ENCODE measurements around the gene TARDBP. TPM values are rescaled to one million over a fixed set of nuclear protein-coding genes. Genes with fewer than 3 reads are reported as not detected.
A peak's percentile ranks its signal among the peaks of the same experiment; 100 is the strongest.
"Not testable (repeated sequence)": the region's sequence is repeated elsewhere in the genome, so short reads cannot be mapped to it uniquely, and the experiment has no call there.

TARDBP gene
- total and polyA plus RNA-seq, 2 experiments from 2014 or later: 204 to 313 TPM

- H3K36me3 ChIP-seq (ENCODE audit: insufficient read depth); H3K9me2 ChIP-seq (ENCODE audit: insufficient read depth); H3K4me3 ChIP-seq; H4K20me1 ChIP-seq (replicated peaks; ENCODE audit: insufficient read depth); H3K9me3 Mint-ChIP-seq; ATAC-seq; H2AFZ ChIP-seq; H3K4me2 ChIP-seq; DNase-seq (ENCODE audit: low spot score); H3K27ac Mint-ChIP-seq; H3K27me3 ChIP-seq (ENCODE audit: insufficient read depth); H3K4me3 Mint-ChIP-seq; H3K27ac ChIP-seq (ENCODE audit: low read depth); H3K4me1 ChIP-seq (ENCODE audit: insufficient read depth); H3K79me2 ChIP-seq (replicated peaks; ENCODE audit: insufficient read depth): not testable (repeated sequence)
- Mint-ChIP-seq H3K36me3 (ENCODE audit: low read depth) (peaks cover 14% of the 10 kb centered on the region), H3K27me3 (ENCODE audit: insufficient read depth, low read depth, poor library complexity) (peaks cover 20% of the 10 kb centered on the region), H3K4me1 (peaks cover 19% of the 10 kb centered on the region)
- peaks cover 16% of the 10 kb centered on the region for H3F3A ChIP-seq (replicated peaks; ENCODE audit: low read depth)
These were observed 38.7 kb downstream of the TARDBP start for GRCh38 chr1:11051121-11051520.

GRCh38 chr1:11051781-11052511, 39.5 kb downstream of the TARDBP start:
- Histone ChIP-seq H3K36me3 (ENCODE audit: insufficient read depth) (no peaks in the 10 kb centered on the region; the same call in 1 of the 2 replicates), H3K27me3 (ENCODE audit: insufficient read depth) (no peaks in the 10 kb centered on the region), H4K20me1 (replicated peaks; ENCODE audit: insufficient read depth) (peaks cover 3% of the 10 kb centered on the region; the same call in 1 of the 2 replicates), H3K4me1 (ENCODE audit: insufficient read depth) (peaks cover 7% of the 10 kb centered on the region), H3F3A (replicated peaks; ENCODE audit: low read depth) (peaks cover 21% of the 10 kb centered on the region), H3K4me2 (peak overlapping the region; percentile 67), H3K79me2 (replicated peaks; ENCODE audit: insufficient read depth) (no peaks in the 10 kb centered on the region), H2AFZ (no peak overlapping the region), H3K4me3 (no peak overlapping the region), H3K9me2 (ENCODE audit: insufficient read depth) (no peaks in the 10 kb centered on the region), H3K27ac (ENCODE audit: low read depth) (no peak overlapping the region)
- no peak; the same call in 1 of the 3 replicates for ATAC-seq
- no peak for DNase-seq (ENCODE audit: low spot score)
- Mint-ChIP-seq H3K27ac (no peak overlapping the region), H3K9me3 (no peaks in the 10 kb centered on the region), H3K27me3 (ENCODE audit: insufficient read depth, low read depth, poor library complexity) (peaks cover 20% of the 10 kb centered on the region), H3K4me1 (peaks cover 19% of the 10 kb centered on the region), H3K36me3 (ENCODE audit: low read depth) (peaks cover 22% of the 10 kb centered on the region), H3K4me3 (no peak overlapping the region)
- no peak for TF ChIP-seq JUNB (IDR thresholded peaks at IDR 0.05; ENCODE audit: unreplicated experiment)
- TF ChIP-seq CREB1 (CRISPR knock-in tag; IDR thresholded peaks at IDR 0.05; ENCODE audit: low read depth): no peak
- TF ChIP-seq ZNF331 (CRISPR knock-in tag; IDR thresholded peaks at IDR 0.05; ENCODE audit: low read depth): no peak
- TF ChIP-seq ZNF114 (CRISPR knock-in tag; IDR thresholded peaks at IDR 0.05): no peak
- no peak for TF ChIP-seq EZH2phosphoT487 (IDR thresholded peaks at IDR 0.05; ENCODE audit: unreplicated experiment)
- no peak for TF ChIP-seq NANOG (IDR thresholded peaks at IDR 0.05; ENCODE audit: borderline replicate concordance)
- no peak for TF ChIP-seq EZH2 (IDR thresholded peaks at IDR 0.05; ENCODE audit: low read depth, unreplicated experiment)
- no peak for TF ChIP-seq CTCF (conservative IDR thresholded peaks at IDR 0.05; ENCODE audit: low read depth in 2 of 2)
- TF ChIP-seq REST (IDR thresholded peaks at IDR 0.05; ENCODE audit: unreplicated experiment): no peak
- no peak for TF ChIP-seq POLR2AphosphoS5 (IDR thresholded peaks at IDR 0.05; ENCODE audit: low read depth)
- no peak for TF ChIP-seq STAT1 (IDR thresholded peaks at IDR 0.05; ENCODE audit: unreplicated experiment)
- no peak for TF ChIP-seq ETS1 (IDR thresholded peaks at IDR 0.05)
